K562 (cell line): ENCODE results near the gene KCNG4. TPM values are rescaled to one million over a fixed set of nuclear protein-coding genes. Genes with fewer than 3 reads are reported as not detected.
A peak's percentile ranks its signal among the peaks of the same experiment; 100 is the strongest.

ENCODE experiments used
- BHLHE40 ChIP-seq: IDR thresholded peaks from 2 replicates; pipeline ENCODE4 v1.6.1; 2011; ENCODE audit warnings: low read length, improper control_type of control experiment
- CEBPB ChIP-seq: fragments of 450-650 bp; IDR thresholded peaks from 2 replicates; pipeline ENCODE4 v1.6.1; 2016; ENCODE audit warnings: missing genetic modification characterization, missing compliant biosample characterization
- E2F1 ChIP-seq: sonication (generic); formaldehyde crosslinking; IDR thresholded peaks from 2 replicates; pipeline ENCODE4 v1.8.1; 2023; ENCODE audit warnings: mild to moderate bottlenecking, missing genetic modification reagents, moderate library complexity
- L3MBTL2 ChIP-seq: fragments of 450-650 bp; IDR thresholded peaks from 2 replicates; pipeline ENCODE4 v1.6.1; 2016; ENCODE audit warnings: mild to moderate bottlenecking, moderate library complexity
- MCM7 ChIP-seq, 2 experiments: fragments of 450-650 bp; IDR thresholded peaks; 2 replicates each; pipeline ENCODE4 v1.6.1; 2016 to 2018
- MTA3 ChIP-seq: fragments of 450-650 bp; formaldehyde crosslinking; IDR thresholded peaks from 2 replicates; pipeline ENCODE4 v1.6.1; 2017; ENCODE audit warnings: mild to moderate bottlenecking, borderline replicate concordance
- MYC ChIP-seq, 2 experiments: fragments of 250-450 bp in 1 of 2; sonication (Bioruptor Pico) in 1 of 2; IDR thresholded peaks; 2 replicates each; pipeline versions ENCODE4 v1.5.1 to v1.6.1; 2012 to 2021; ENCODE audit warnings: low read depth in 2 of 2, borderline replicate concordance in 1 of 2, improper control_type of control experiment in 1 of 2, low read length in 1 of 2, mild to moderate bottlenecking in 1 of 2, moderate library complexity in 1 of 2
- NFYB ChIP-seq: IDR thresholded peaks from 2 replicates; pipeline ENCODE4 v1.6.1; 2011; ENCODE audit warnings: mild to moderate bottlenecking, moderate library complexity; ENCODE audit not compliant: insufficient read length; ENCODE audit errors: extremely low read depth
- PML ChIP-seq: IDR thresholded peaks from 2 replicates; pipeline ENCODE4 v1.6.1; 2012; ENCODE audit warnings: low read length, inconsistent platforms
- POLR3A ChIP-seq: IDR thresholded peaks from 2 replicates; pipeline ENCODE4 v1.6.1; 2011; ENCODE audit warnings: borderline replicate concordance, mild to moderate bottlenecking, moderate library complexity; ENCODE audit not compliant: insufficient read length, insufficient read depth; ENCODE audit errors: extremely low read depth
- RB1 ChIP-seq: fragments of 450-650 bp; IDR thresholded peaks from 2 replicates; pipeline ENCODE4 v1.6.1; 2017; ENCODE audit warnings: low read depth, mild to moderate bottlenecking
- SAP30 ChIP-seq: fragments of 200-600 bp; sonication (generic); IDR thresholded peaks from 2 replicates; pipeline ENCODE4 v1.6.1; 2012; ENCODE audit warnings: borderline replicate concordance, low read depth, mild to moderate bottlenecking, moderate library complexity, low read length, control low read depth, inconsistent platforms; ENCODE audit not compliant: insufficient read depth, poor library complexity, severe bottlenecking
- TARDBP ChIP-seq: fragments of 450-650 bp; IDR thresholded peaks from 2 replicates; pipeline ENCODE4 v1.6.1; 2016
- THRAP3 ChIP-seq: fragments of 450-650 bp; IDR thresholded peaks from 2 replicates; pipeline ENCODE4 v1.6.1; 2016; ENCODE audit warnings: mild to moderate bottlenecking, inconsistent platforms, borderline replicate concordance
- ZKSCAN1 ChIP-seq: fragments of 150-350 bp; IDR thresholded peaks from 2 replicates; pipeline ENCODE4 v1.6.1; 2016; ENCODE audit warnings: low read depth, low read length
- ZNF263 ChIP-seq: sonication (generic); formaldehyde crosslinking; IDR thresholded peaks from 2 replicates; pipeline ENCODE4 v1.8.0; 2022; ENCODE audit warnings: mild to moderate bottlenecking, missing genetic modification reagents, borderline replicate concordance
- ZNF347 ChIP-seq: fragments of 450-650 bp; formaldehyde crosslinking; IDR thresholded peaks from 2 replicates; pipeline ENCODE4 v1.4.0; 2020; ENCODE audit warnings: low read depth, mild to moderate bottlenecking, moderate library complexity
- polyA plus RNA-seq, 8 experiments: library from polyadenylated mRNA; depleted of rRNA in 4 of 8; stranded (reverse) in 5 of 8; unstranded in 3 of 8; fragments of >200 nt; fragmentation: Nextera tagmentation in 2 of 8; fragmentation: Illumina TruSeq in 1 of 8; extraction: Ambion mirVana in 2 of 8; extraction: Trizol in 1 of 8; gene quantifications; 2 replicates each; pipeline versions ENCODE4 v1.2.1 to v1.2.3, GENCODE V29; 2011 to 2014; ENCODE audit warnings: inconsistent platforms in 1 of 8, missing spikeins in 1 of 8
- total RNA-seq, 7 experiments: library from RNA; depleted of rRNA in 6 of 7; stranded (reverse); fragments of >200 nt in 6 of 7; fragmentation: Illumina TruSeq in 2 of 7; extraction: Trizol in 2 of 7; gene quantifications; 2 replicates each; pipeline versions ENCODE4 v1.2.1 to v1.2.3, GENCODE V29; 2011 to 2021; ENCODE audit warnings: low replicate concordance in 1 of 7
- TF ChIP-seq, protein P1 (sequence below): IDR thresholded peaks from 2 replicates; pipeline ENCODE4 v1.6.1; 2011; ENCODE audit warnings: borderline replicate concordance, low read depth, mild to moderate bottlenecking, moderate library complexity, low read length; ENCODE audit not compliant: insufficient read depth, poor library complexity, severe bottlenecking

The KCNG4 gene
- total and polyA plus RNA-seq, 9 of the 15 experiments (the other 6 are each of a cell fraction or from before 2014, with no cell fraction given), result not detected

GRCh38 chr16:84186685-84187437 is 53.0 kb downstream of the KCNG4 start, which contains the start of gene TAF1C (continued):
- TF ChIP-seq, protein P1, sequence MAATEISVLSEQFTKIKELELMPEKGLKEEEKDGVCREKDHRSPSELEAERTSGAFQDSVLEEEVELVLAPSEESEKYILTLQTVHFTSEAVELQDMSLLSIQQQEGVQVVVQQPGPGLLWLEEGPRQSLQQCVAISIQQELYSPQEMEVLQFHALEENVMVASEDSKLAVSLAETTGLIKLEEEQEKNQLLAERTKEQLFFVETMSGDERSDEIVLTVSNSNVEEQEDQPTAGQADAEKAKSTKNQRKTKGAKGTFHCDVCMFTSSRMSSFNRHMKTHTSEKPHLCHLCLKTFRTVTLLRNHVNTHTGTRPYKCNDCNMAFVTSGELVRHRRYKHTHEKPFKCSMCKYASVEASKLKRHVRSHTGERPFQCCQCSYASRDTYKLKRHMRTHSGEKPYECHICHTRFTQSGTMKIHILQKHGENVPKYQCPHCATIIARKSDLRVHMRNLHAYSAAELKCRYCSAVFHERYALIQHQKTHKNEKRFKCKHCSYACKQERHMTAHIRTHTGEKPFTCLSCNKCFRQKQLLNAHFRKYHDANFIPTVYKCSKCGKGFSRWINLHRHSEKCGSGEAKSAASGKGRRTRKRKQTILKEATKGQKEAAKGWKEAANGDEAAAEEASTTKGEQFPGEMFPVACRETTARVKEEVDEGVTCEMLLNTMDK, result peak; percentile 93
- peak; percentile 94 for TF ChIP-seq MYC (IDR thresholded peaks at IDR 0.05; ENCODE audit: low read depth, low read length)
- TF ChIP-seq MYC (CRISPR knock-in tag; IDR thresholded peaks at IDR 0.05; ENCODE audit: borderline replicate concordance, low read depth), result no peak
- TF ChIP-seq ZNF263 (CRISPR knock-in tag), result 0 out of 2 replicates have a peak, but pooled peaks have one; percentile 56
- no peak for TF ChIP-seq THRAP3
- no peak for TF ChIP-seq ZNF347 (CRISPR knock-in tag)
- peak; percentile 67 for TF ChIP-seq L3MBTL2
- peak; percentile 89 for TF ChIP-seq SAP30
- peak; percentile 93 for TF ChIP-seq RB1
- TF ChIP-seq PML, result peak; percentile 41; the same call in 1 of the 2 replicates
- 0 out of 2 replicates have a peak, but pooled peaks have one; percentile 53 for TF ChIP-seq TARDBP
- no peak for TF ChIP-seq POLR3A
- TF ChIP-seq BHLHE40, result peak; percentile 72
- TF ChIP-seq NFYB, result no peak
- peak; percentile 55; the same call in 1 of the 2 replicates for TF ChIP-seq E2F1 (CRISPR knock-in tag)
- no peak for TF ChIP-seq MCM7 (IDR thresholded peaks at IDR 0.05)
- TF ChIP-seq MTA3, result peak; percentile 91; the same call in 1 of the 2 replicates
- peak; percentile 77 for TF ChIP-seq ZKSCAN1
- no peak for TF ChIP-seq CEBPB
